K562 (cell line): ENCODE results near the gene VANGL1. TPM values are rescaled to one million over a fixed set of nuclear protein-coding genes. Genes with fewer than 3 reads are reported as not detected.

Experiments used
- BDP1 ChIP-seq: IDR thresholded peaks from 3 replicates; pipeline ENCODE4 v1.6.1; 2011; ENCODE audit not compliant: insufficient read length, insufficient read depth
- BRF2 ChIP-seq: IDR thresholded peaks from 3 replicates; pipeline ENCODE4 v1.6.1; 2011; ENCODE audit warnings: borderline replicate concordance, mild to moderate bottlenecking; ENCODE audit not compliant: insufficient read length, insufficient read depth
- CBFA2T2 ChIP-seq: fragments of 450-650 bp; conservative IDR thresholded peaks from 2 replicates; pipeline ENCODE4 v1.6.1; 2017; ENCODE audit warnings: mild to moderate bottlenecking
- CBX5 ChIP-seq: IDR thresholded peaks from 2 replicates; pipeline ENCODE4 v1.6.1; 2014; ENCODE audit warnings: low read depth, borderline replicate concordance
- CREB3L1 ChIP-seq: fragments of 450-650 bp; IDR thresholded peaks from 2 replicates; pipeline ENCODE4 v1.6.1; 2014; ENCODE audit warnings: low read depth, mild to moderate bottlenecking, moderate library complexity, borderline replicate concordance
- FOS ChIP-seq: IDR thresholded peaks from 3 replicates; pipeline ENCODE4 v1.6.1; 2011; ENCODE audit not compliant: insufficient read length; ENCODE audit errors: extremely low read depth
- FOXK1 ChIP-seq: sonication (generic); formaldehyde crosslinking; IDR thresholded peaks from 2 replicates; pipeline ENCODE4 v1.8.0; 2022; ENCODE audit warnings: missing genetic modification reagents, mild to moderate bottlenecking, borderline replicate concordance
- GTF2F1 ChIP-seq: IDR thresholded peaks from 2 replicates; pipeline ENCODE4 v1.6.1; 2011; ENCODE audit warnings: low read depth, low read length, improper control_type of control experiment
- HNRNPLL ChIP-seq: fragments of 200-400 bp; formaldehyde crosslinking; IDR thresholded peaks from 2 replicates; pipeline ENCODE4 v1.6.1; 2017; ENCODE audit warnings: low read length, low read depth, mild to moderate bottlenecking; ENCODE audit not compliant: poor library complexity, severe bottlenecking
- NFIC ChIP-seq: fragments of 450-650 bp; IDR thresholded peaks from 2 replicates; pipeline ENCODE4 v1.6.1; 2017; ENCODE audit warnings: mild to moderate bottlenecking, inconsistent platforms
- PHF8 ChIP-seq: fragments of 200-600 bp; sonication (generic); IDR thresholded peaks from 2 replicates; pipeline ENCODE4 v1.6.1; 2012; ENCODE audit warnings: mixed run types, mild to moderate bottlenecking, inconsistent platforms, low read length, moderate library complexity, borderline replicate concordance
- RCOR1 ChIP-seq, 2 experiments: IDR thresholded peaks; 2 replicates each; pipeline ENCODE4 v1.6.1; 2012; ENCODE audit warnings: low read depth in 2 of 2, low read length in 2 of 2, borderline replicate concordance in 1 of 2, improper control_type of control experiment in 1 of 2
- SMAD4 ChIP-seq: fragments of 250-450 bp; sonication (Bioruptor Pico); conservative IDR thresholded peaks from 2 replicates; pipeline ENCODE4 v1.8.0; 2021; ENCODE audit warnings: inconsistent platforms, mild to moderate bottlenecking, moderate library complexity
- TARDBP ChIP-seq: fragments of 450-650 bp; IDR thresholded peaks from 2 replicates; pipeline ENCODE4 v1.6.1; 2016
- TCF7L2 ChIP-seq: fragments of 150-350 bp; IDR thresholded peaks from 2 replicates; pipeline ENCODE4 v1.6.1; 2016; ENCODE audit warnings: low read depth, mild to moderate bottlenecking, low read length, moderate library complexity
- ZFP30 ChIP-seq: fragments of 250-450 bp; sonication (Bioruptor Pico); IDR thresholded peaks from 2 replicates; pipeline ENCODE4 v1.8.0; 2022; ENCODE audit warnings: moderate library complexity, mild to moderate bottlenecking, inconsistent platforms, borderline replicate concordance
- ZNF121 ChIP-seq: sonication (generic); formaldehyde crosslinking; conservative IDR thresholded peaks from 2 replicates; pipeline ENCODE4 v1.8.0; 2022; ENCODE audit warnings: missing genetic modification reagents
- ZNF384 ChIP-seq: IDR thresholded peaks from 2 replicates; pipeline ENCODE4 v1.6.1; 2012; ENCODE audit warnings: low read depth, low read length, improper control_type of control experiment
- ZNF551 ChIP-seq: fragments of 250-450 bp; sonication (Bioruptor Pico); IDR thresholded peaks from 2 replicates; pipeline ENCODE4 v1.5.0; 2021; ENCODE audit warnings: mild to moderate bottlenecking, moderate library complexity
- ZNF699 ChIP-seq: fragments of 250-450 bp; sonication (Bioruptor Pico); IDR thresholded peaks from 2 replicates; pipeline ENCODE4 v1.8.0; 2021; ENCODE audit warnings: mild to moderate bottlenecking, moderate library complexity; ENCODE audit not compliant: insufficient replicate concordance
- polyA plus RNA-seq, 8 experiments: library from polyadenylated mRNA; depleted of rRNA in 4 of 8; stranded (reverse) in 5 of 8; unstranded in 3 of 8; fragments of >200 nt; fragmentation: Nextera tagmentation in 2 of 8; fragmentation: Illumina TruSeq in 1 of 8; extraction: Ambion mirVana in 2 of 8; extraction: Trizol in 1 of 8; gene quantifications; 2 replicates each; pipeline versions ENCODE4 v1.2.1 to v1.2.3, GENCODE V29; 2011 to 2014; ENCODE audit warnings: inconsistent platforms in 1 of 8, missing spikeins in 1 of 8
- total RNA-seq, 7 experiments: library from RNA; depleted of rRNA in 6 of 7; stranded (reverse); fragments of >200 nt in 6 of 7; fragmentation: Illumina TruSeq in 2 of 7; extraction: Trizol in 2 of 7; gene quantifications; 2 replicates each; pipeline versions ENCODE4 v1.2.1 to v1.2.3, GENCODE V29; 2011 to 2021; ENCODE audit warnings: low replicate concordance in 1 of 7
- TF ChIP-seq, protein P1 (sequence below): fragments of 450-650 bp; IDR thresholded peaks from 2 replicates; pipeline ENCODE4 v1.6.1; 2018; ENCODE audit not compliant: partially characterized antibody
- TF ChIP-seq, protein P2 (sequence below): fragments of 450-650 bp; IDR thresholded peaks from 2 replicates; pipeline ENCODE4 v1.6.1; 2018; ENCODE audit warnings: mild to moderate bottlenecking, low read depth; ENCODE audit not compliant: partially characterized antibody

VANGL1 gene
- total and polyA plus RNA-seq, 9 of the 15 experiments (the other 6 are each of a cell fraction or from before 2014, with no cell fraction given), result 0.90 to 12.8 (median 9.6) TPM

- TF ChIP-seq CREB3L1 (no peak; the same call in 1 of the 2 replicates), NFIC (0 out of 2 replicates have a peak, but pooled peaks have one; percentile 5), FOS (no peak), RCOR1 (IDR thresholded peaks at IDR 0.05; ENCODE audit: borderline replicate concordance in 1 of 2, low read depth in 2 of 2, low read length in 2 of 2) (0 out of 4 replicates have a peak, but pooled peaks of 1 of the 2 experiments have one; percentile 14), BRF2 (no peak), HNRNPLL (peak; percentile 73), ZFP30 (no peak), SMAD4 (CRISPR knock-in tag) (0 out of 2 replicates have a peak, but pooled peaks have one; percentile 20), ZNF384 (no peak), TCF7L2 (no peak), TARDBP (no peak), ZNF699 (CRISPR knock-in tag) (no peak), BDP1 (no peak), PHF8 (no peak), ZNF551 (CRISPR knock-in tag) (no peak), ZNF121 (CRISPR knock-in tag) (no peak), GTF2F1 (no peak), FOXK1 (CRISPR knock-in tag) (no peak), CBFA2T2 (peak; percentile 52; the same call in 1 of the 2 replicates), CBX5 (no peak)
- TF ChIP-seq, protein P1, sequence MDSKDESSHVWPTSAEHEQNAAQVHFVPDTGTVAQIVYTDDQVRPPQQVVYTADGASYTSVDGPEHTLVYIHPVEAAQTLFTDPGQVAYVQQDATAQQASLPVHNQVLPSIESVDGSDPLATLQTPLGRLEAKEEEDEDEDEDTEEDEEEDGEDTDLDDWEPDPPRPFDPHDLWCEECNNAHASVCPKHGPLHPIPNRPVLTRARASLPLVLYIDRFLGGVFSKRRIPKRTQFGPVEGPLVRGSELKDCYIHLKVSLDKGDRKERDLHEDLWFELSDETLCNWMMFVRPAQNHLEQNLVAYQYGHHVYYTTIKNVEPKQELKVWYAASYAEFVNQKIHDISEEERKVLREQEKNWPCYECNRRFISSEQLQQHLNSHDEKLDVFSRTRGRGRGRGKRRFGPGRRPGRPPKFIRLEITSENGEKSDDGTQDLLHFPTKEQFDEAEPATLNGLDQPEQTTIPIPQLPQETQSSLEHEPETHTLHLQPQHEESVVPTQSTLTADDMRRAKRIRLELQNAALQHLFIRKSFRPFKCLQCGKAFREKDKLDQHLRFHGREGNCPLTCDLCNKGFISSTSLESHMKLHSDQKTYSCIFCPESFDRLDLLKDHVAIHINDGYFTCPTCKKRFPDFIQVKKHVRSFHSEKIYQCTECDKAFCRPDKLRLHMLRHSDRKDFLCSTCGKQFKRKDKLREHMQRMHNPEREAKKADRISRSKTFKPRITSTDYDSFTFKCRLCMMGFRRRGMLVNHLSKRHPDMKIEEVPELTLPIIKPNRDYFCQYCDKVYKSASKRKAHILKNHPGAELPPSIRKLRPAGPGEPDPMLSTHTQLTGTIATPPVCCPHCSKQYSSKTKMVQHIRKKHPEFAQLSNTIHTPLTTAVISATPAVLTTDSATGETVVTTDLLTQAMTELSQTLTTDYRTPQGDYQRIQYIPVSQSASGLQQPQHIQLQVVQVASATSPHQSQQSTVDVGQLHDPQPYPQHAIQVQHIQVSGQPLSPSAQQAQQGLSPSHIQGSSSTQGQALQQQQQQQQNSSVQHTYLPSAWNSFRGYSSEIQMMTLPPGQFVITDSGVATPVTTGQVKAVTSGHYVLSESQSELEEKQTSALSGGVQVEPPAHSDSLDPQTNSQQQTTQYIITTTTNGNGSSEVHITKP, result no peak
- TF ChIP-seq, protein P2, sequence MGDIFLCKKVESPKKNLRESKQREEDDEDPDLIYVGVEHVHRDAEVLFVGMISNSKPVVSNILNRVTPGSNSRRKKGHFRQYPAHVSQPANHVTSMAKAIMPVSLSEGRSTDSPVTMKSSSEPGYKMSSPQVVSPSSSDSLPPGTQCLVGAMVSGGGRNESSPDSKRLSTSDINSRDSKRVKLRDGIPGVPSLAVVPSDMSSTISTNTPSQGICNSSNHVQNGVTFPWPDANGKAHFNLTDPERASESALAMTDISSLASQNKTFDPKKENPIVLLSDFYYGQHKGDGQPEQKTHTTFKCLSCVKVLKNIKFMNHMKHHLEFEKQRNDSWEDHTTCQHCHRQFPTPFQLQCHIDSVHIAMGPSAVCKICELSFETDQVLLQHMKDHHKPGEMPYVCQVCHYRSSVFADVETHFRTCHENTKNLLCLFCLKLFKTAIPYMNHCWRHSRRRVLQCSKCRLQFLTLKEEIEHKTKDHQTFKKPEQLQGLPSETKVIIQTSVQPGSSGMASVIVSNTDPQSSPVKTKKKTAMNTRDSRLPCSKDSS, result no peak
These were observed 13.5 kb downstream of the VANGL1 start (continued) for GRCh38 chr1:115655306-115655663.
